ENCODE results near the gene GNB5.

Gene GNB5

GRCh38 chr15:52143873-52144272 lies 47.3 kb downstream of the GNB5 start:
- no peak for DNase-seq (ENCODE audit: low read depth in 3 of 3)

- DNase-seq (ENCODE audit: low read depth in 3 of 3): no peak
These were observed 50.5 kb downstream of the GNB5 start for GRCh38 chr15:52140646-52141045.

- peak; percentile 20 to 50 (median 27) for DNase-seq (ENCODE audit: low read depth in 3 of 3)
These were observed 51.4 kb downstream of the GNB5 start for GRCh38 chr15:52139599-52140462.

- DNase-seq (ENCODE audit: low read depth in 3 of 3): no peak
These were observed 53.5 kb downstream of the GNB5 start for GRCh38 chr15:52137432-52138357.

- no peak for DNase-seq (ENCODE audit: low read depth in 3 of 3)
These were observed 54.7 kb downstream of the GNB5 start for GRCh38 chr15:52136442-52136980.

- no peak for DNase-seq (ENCODE audit: low read depth in 3 of 3)
These were observed 56.6 kb downstream of the GNB5 start for GRCh38 chr15:52134502-52135144.

GRCh38 chr15:52133510-52134220 lies 57.5 kb downstream of the GNB5 start:
- DNase-seq (ENCODE audit: low read depth in 3 of 3): no peak

GRCh38 chr15:52132066-52132465 lies 59.1 kb downstream of the GNB5 start:
- no peak for DNase-seq (ENCODE audit: low read depth in 3 of 3)

GRCh38 chr15:52128568-52128967 lies 62.6 kb downstream of the GNB5 start:
- no peak for DNase-seq (ENCODE audit: low read depth in 3 of 3)

GRCh38 chr15:52124270-52124880 lies 66.8 kb downstream of the GNB5 start:
- DNase-seq (ENCODE audit: low read depth in 3 of 3): no peak

- DNase-seq (ENCODE audit: low read depth in 3 of 3): no peak
These were observed 69.3 kb downstream of the GNB5 start for GRCh38 chr15:52121896-52122295.

GRCh38 chr15:52121006-52121405 lies 70.2 kb downstream of the GNB5 start:
- no peak for DNase-seq (ENCODE audit: low read depth in 3 of 3)

- DNase-seq (ENCODE audit: low read depth in 3 of 3): no peak
These were observed 70.7 kb downstream of the GNB5 start for GRCh38 chr15:52120488-52120887.

GRCh38 chr15:52118969-52119749 lies 72.0 kb downstream of the GNB5 start:
- DNase-seq (ENCODE audit: low read depth in 3 of 3): no peak

GRCh38 chr15:52117549-52117948 lies 73.6 kb downstream of the GNB5 start:
- DNase-seq (ENCODE audit: low read depth in 3 of 3): no peak

- no peak for DNase-seq (ENCODE audit: low read depth in 3 of 3)
These were observed 75.4 kb downstream of the GNB5 start for GRCh38 chr15:52115598-52116427.

GRCh38 chr15:52114261-52115055 lies 76.7 kb downstream of the GNB5 start:
- DNase-seq (ENCODE audit: low read depth in 3 of 3): no peak

GRCh38 chr15:52113708-52114107 lies 77.5 kb downstream of the GNB5 start:
- no peak for DNase-seq (ENCODE audit: low read depth in 3 of 3)

Measured in stimulated activated CD4-positive, alpha-beta T cell treated with anti-CD3 and anti-CD28 coated beads, TNF-alpha, amount 100 ng/mL, for 4 hours (primary cell).